Stimulated activated CD4-positive, alpha-beta T cell treated with anti-CD3 and anti-CD28 coated beads, Interleukin-15, amount 100 ng/mL, for 48 hours (primary cell): ENCODE measurements around the gene DNAH6.
"Not testable (repeated sequence)": the region's sequence is repeated elsewhere in the genome, so short reads cannot be mapped to it uniquely, and the experiment has no call there.

Source experiments
- DNase-seq, 2 donors: peaks; one replicate each; pipeline ENCODE4 v3.0.0-alpha.2; 2020; ENCODE audit warnings: low read depth in 2 of 2

DNAH6 gene

GRCh38 chr2:84838434-84839145, 322.3 kb downstream of the DNAH6 start:
- DNase-seq: no peak

DNA sequence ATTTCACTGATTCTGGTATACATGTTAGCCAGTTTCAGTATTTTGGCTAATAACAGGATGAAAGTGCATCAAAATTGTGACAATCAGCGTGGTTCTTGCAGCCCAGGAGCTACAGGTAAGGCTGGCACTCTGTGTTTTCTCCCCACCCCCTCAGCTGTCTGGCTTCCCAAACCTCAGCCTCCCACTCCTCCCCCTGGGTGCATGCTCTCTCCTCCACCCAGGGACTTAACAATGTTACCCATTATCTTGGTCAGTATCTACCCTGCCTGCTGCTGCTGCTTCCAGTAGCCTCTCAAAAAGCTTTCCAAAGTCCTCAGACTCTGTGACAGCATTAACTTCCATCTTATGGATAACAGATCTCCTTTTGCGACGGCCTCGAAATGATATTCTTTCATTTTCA, 323.6 kb downstream of the DNAH6 start:
- no peak for DNase-seq

DNA sequence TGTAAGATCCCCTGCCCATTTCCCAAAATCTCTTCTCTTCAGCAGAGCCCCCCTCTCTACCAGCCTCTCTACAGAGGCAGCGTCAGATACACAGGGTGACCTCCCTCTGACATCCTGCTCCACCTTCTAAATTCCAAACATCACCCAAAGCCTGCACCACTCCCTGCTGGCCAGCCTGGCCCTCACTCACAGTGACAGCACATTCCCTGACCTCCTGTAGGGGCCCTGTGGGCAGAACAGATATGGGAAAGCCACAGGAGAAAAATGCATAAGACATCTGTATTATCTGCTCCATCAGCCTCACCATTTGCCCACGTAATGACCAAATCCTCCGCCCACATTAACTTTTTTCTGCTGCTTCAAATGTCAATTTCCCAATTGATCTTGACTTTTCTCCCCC, 324.0 kb downstream of the DNAH6 start:
- DNase-seq: no peak

GRCh38 chr2:84841577-84841976, 325.3 kb downstream of the DNAH6 start:
- no peak for DNase-seq

- no peak for DNase-seq
These were observed 327.8 kb downstream of the DNAH6 start for GRCh38 chr2:84844141-84844540.

- no peak for DNase-seq
These were observed 329.9 kb downstream of the DNAH6 start for GRCh38 chr2:84846041-84846663.

- no peak for DNase-seq
These were observed 330.4 kb downstream of the DNAH6 start for GRCh38 chr2:84846741-84847142.

DNA sequence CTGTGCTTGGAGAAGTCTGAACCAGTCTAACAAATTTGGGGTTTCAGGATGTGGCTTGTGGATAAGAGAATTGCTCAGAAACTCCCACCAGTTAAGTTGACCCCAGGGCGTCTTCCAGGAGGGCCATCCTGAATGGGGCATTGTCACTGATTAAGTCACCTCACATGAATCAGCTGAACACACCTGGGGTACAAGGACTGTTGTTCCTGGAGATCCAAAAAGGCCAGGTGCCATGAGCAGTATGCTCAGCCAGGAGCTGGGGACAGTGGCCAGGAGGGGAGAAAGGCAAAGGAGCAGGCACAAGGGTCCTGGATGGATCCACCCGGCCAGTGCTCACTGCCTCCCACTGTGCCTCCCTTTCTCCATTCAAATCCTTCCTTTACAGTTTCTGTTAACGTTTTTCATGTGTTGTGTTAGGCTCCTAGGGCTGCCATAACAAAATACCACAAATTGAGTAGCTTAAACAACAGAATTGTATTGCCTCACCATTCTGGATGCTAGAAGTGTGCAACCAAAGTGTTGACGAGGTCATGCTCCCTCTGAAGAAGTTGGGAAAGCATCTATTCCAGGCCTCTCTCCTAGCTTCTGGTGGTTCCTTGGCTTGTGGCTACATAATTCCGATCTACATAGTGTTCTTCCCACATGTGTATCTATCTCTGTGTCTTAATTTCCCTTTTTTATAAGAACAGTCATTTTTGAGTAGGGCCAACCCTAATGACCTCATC, 331.2 kb downstream of the DNAH6 start:
- DNase-seq: no peak

GRCh38 chr2:84849271-84849952, 333.1 kb downstream of the DNAH6 start:
- DNase-seq: no peak

GRCh38 chr2:84850471-84850870, 334.2 kb downstream of the DNAH6 start:
- no peak for DNase-seq

- no peak for DNase-seq
These were observed 335.6 kb downstream of the DNAH6 start for GRCh38 chr2:84851876-84852275.

GRCh38 chr2:84854850-84855249, 338.6 kb downstream of the DNAH6 start:
- DNase-seq: no peak

- no peak for DNase-seq
These were observed 339.4 kb downstream of the DNAH6 start for GRCh38 chr2:84855731-84856130.

- DNase-seq: peak; percentile 40 to 43
These were observed 340.5 kb downstream of the DNAH6 start for GRCh38 chr2:84856787-84857186.

DNA sequence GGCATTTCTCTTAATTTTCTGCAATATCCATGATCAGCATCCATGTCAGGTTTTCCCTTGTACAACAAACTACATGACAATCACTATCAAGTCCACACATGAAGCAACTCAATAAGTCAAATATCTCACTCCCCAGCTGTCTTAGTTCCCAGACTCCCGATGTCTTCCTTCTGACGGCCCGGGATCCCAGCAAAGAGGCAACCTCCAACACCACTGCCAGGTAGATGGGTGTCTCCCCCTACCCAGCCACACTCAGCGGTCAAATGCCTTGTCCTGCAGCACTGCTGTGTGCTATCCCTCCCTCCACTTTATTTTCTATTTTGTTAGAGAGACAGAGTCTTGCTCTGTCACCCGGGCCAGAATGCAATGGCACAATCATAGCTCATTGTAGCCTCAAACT, 341.3 kb downstream of the DNAH6 start:
- DNase-seq: no peak

DNA sequence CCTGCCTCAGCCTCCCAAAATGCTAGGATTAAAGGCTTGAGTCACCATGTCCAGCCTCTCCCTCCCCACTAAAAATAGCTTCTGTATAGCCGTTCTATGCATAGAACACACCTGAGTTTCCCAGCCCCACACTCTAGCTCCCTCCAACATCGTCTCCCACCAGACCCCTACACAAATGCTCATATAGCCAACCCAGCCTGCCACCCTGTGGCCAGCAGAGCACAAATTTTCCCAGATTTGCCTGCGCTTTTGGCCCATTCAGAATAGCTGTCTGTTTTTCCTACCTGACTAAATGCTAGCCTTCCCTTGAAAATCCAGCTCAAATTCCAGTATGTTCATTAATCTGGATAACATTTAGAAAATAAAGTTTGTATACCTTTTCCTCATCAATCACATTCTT, 341.8 kb downstream of the DNAH6 start:
- no peak for DNase-seq

GRCh38 chr2:84858937-84859336, 342.6 kb downstream of the DNAH6 start:
- no peak for DNase-seq

DNA sequence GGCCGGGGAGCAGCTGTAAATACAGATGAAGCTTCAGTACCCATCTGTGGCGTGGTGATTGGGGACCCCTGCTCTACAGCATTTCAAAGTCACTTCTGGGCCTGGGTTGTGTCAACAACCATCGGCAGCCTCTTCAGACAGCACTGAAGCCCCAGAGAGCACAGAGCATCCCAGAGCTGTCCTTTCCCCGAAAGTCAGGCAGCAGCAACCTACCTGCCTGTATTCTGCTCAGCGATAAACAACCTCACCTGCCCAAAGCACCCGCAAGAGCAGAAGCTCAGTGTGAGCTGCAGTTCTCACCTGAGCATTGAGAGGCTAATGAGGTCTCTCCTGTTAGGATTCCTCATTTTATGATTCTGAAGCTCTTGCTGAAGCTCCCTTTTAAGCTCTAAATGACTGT, 345.2 kb downstream of the DNAH6 start:
- DNase-seq: no peak

GRCh38 chr2:84862006-84862405, 345.7 kb downstream of the DNAH6 start:
- no peak for DNase-seq

DNA sequence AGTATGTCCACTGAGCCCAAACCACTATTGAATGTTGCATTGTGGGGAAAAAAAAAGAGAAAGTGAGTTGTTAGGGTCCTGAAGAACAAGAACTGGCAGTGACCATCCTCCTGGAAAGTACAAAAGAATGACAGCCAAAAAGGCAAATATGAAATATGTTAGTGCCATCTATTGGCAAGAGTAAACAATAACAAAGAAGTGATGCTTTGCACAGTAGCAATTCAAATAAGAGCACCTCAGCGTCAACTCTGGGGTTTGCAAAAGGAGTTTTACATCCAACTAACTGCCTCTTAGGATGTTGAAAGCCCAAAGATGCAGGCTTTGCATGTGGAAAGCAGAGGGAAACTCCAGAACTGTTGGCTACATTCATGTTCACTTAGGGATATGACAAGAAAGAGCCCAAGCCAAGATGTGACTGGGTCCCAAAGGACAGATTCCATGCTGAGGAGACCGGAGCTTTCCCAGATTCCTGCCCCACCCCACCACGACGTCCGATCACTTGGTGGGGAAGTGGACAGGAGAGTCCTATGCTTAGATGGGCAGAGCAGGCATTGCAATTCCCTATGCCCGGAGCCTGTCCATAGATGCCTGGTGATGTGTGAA, 349.0 kb downstream of the DNAH6 start:
- no peak for DNase-seq

DNA sequence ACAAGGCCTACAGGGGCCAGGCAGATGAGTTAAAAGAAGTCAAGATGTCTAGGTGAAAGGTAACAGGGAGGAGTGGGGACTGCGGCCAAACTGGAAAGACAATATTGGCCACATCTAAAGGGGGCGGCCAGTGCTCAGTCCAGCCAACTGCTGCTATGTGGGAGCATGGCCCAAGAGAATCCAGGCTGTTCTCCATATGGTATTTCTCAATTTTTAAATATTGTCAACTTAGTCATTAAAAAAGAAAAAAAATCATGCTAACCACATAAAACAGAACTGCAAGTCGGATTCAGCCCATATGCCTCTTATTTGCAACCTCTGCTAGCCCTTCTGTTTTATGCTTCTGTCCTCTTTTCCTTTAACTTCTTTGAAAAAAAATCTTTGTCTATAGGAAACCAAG, 349.8 kb downstream of the DNAH6 start:
- DNase-seq: no peak

DNA sequence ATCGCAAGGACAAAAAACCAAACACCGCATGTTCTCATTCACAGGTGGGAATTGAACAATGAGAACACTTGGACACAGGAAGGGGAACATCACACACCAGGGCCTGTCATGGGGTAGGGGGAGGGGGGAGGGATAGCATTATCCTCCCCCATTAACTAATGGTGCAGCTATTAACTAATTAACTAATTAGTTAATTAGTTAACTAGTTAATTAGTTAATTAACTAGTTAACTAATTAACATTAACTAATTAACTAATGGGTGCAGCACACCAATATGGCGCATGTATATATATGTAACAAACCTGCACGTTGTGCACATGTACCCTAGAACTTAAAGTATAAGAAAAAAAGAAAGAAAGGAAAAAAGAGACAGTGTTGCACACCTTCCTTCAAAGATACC, 352.0 kb downstream of the DNAH6 start:
- not testable (repeated sequence) for DNase-seq
